ENCODE measurements around the gene SLC22A8.
A peak's percentile ranks its signal among the peaks of the same experiment; 100 is the strongest.
"Not testable (repeated sequence)": the region's sequence is repeated elsewhere in the genome, so short reads cannot be mapped to it uniquely, and the experiment has no call there.

The SLC22A8 gene

GRCh38 chr11:62988276-62988675 lies 27.4 kb downstream of the SLC22A8 start:
- no peak for DNase-seq (ENCODE audit: low read depth in 2 of 2)

DNA sequence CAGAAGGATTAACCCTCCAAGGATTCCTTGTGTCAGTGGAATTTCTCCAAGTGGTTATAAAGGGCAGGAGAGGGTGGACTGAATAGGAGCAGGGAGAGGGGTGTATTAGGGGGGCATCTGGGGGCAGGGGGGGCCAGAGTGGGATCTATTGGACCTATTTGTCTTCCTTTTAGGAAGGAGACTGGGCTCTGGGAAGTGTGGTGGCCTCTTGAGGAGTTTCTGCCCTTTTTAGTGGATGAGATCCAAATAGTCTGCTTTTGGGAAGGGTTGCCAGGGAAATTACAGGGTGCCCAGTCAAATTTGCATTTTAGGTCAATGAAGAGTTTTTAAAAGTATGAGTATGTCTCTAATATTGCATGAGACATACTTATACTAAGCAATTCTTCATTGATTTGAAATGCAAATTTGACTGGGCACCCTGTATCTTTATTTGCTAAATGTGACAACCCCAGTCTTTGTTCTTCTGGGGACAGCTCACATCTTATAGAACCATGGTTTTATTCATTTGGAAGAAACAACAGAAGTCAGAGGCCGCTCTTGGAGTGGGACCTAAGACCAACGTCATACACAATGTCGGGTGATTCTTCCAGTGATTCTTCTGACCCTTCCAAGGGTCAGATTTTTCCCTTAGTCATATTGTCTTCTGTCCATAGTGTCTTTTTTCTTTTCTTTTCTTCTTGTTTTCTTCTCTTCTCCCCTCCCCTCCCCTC lies 30.4 kb downstream of the SLC22A8 start:
- no peak for DNase-seq (ENCODE audit: low read depth in 2 of 2)

DNA sequence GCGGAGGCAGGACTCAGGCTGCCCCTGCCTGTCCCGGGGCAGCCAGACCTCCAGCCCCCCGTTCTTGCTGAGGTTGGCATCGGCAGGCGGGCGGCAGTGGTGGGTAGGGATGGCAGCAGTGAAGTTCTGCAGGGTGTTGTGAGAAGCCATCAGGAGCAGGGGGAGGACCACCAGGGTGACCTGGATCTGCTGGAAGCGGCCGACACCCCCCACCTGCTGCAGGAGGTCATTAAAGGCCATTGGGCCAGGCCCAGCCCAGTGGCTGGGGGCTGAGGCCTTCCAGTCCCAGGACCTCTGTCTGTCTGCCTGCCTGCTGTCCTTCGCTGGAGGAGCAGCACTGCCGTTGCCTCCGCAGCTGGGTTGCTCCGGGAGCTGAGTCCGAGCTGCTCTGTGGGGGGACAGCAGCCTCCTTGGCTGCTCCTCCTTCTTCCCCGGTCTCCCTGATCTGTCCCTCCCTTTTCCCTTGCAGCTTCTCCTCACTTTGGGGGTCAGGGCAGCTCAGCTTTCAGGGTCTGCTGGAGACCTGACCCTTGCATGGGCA lies 31.1 kb downstream of the SLC22A8 start, which contains the start of gene SLC22A6:
SLC22A6 (minus strand) TSS at position 517 of the 541 bp plus-strand sequence; CDS start at position 240, 277 bp downstream.
- DNase-seq (ENCODE audit: low read depth in 2 of 2), result no peak

DNA sequence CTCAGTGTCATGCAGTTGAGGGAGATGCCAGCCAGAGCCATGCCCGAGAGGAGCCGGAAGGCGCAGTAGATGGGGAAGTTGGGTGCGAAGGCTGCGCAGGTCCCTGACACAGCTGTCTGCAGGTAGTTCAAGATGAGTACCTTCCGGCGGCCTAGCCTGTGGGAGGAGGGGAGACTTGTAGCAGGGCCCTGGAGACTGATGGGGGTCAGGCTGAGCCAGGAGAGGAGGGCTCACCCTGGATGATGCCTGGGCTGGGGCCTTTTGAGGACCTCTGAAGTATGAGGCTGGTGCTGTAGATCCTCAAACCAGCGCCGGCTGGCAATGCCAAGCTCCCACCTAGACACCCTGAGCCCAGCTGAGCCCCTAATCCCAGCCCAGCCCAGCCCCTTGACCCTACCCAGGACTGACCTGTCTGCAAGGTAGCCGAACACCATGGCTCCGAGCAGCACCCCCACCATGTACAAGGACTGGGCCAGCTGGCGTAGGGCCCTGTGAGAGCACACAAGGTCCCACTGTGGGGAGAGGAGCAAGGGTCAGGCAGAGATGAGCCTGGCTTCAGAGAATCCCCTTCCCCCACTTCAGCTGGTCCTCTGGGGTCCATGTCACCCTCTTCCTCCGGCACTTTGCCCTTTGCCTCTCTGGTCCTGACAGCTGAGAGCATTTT lies 32.0 kb downstream of the SLC22A8 start:
- DNase-seq (ENCODE audit: low read depth in 2 of 2), result no peak

- no peak for DNase-seq (ENCODE audit: low read depth in 2 of 2)
Observed at GRCh38 chr11:62981743-62982142, 33.9 kb downstream of the SLC22A8 start.

- no peak for DNase-seq (ENCODE audit: low read depth in 2 of 2)
Observed at GRCh38 chr11:62980133-62980760, 35.4 kb downstream of the SLC22A8 start.

DNA sequence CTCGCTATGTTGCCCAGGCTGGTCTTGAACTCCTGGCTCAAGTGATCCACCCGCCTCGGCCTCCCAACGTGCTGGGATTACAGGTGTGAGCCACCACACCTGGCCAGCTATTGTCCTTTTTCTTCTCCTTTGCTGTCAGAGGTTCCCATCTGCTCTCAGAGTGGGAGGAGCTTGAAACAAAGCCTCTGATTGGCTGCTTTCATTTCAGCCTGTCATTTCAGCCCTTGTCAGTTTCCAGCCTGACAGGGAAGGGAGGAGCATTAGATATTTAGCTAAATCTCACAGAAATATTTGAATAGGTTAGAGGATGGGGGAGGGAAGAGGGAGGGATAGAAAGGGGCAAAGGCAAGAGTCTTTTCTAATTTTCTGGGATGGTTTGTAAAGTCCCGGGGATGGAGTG lies 39.5 kb downstream of the SLC22A8 start:
- DNase-seq (ENCODE audit: low read depth in 2 of 2), result no peak

GRCh38 chr11:62974848-62975522 lies 40.7 kb downstream of the SLC22A8 start:
- no peak for DNase-seq (ENCODE audit: low read depth in 2 of 2)

DNA sequence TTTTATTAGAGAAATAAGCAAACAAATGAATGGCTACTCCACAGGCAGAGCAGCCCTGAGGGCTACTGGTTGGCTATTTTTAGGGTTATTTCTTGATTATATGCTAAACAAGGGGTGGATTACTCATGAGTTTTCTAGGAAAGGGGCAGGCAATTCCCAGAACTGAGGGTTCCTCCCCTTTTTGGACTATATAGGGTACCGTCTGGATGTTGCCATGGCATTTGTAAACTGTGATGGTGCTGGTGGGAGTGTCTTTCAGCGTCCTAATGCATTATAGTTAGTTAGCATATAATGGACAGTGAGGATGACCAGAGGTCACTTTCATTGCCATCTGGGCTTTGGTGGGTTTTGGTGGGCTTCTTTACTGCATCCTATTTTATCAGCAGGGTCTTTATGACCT lies 50.1 kb downstream of the SLC22A8 start:
- no peak for DNase-seq (ENCODE audit: low read depth in 2 of 2)

- no peak for DNase-seq (ENCODE audit: low read depth in 2 of 2)
Observed at GRCh38 chr11:62962391-62962790, 53.2 kb downstream of the SLC22A8 start.

GRCh38 chr11:62961017-62961570 lies 54.5 kb downstream of the SLC22A8 start:
- no peak for DNase-seq (ENCODE audit: low read depth in 2 of 2)

- DNase-seq (ENCODE audit: low read depth in 2 of 2), result no peak
Observed at GRCh38 chr11:62959422-62959980, 56.1 kb downstream of the SLC22A8 start.

- peak; percentile 9 to 15 for DNase-seq (ENCODE audit: low read depth in 2 of 2)
Observed at GRCh38 chr11:62958547-62959421, 56.9 kb downstream of the SLC22A8 start.

GRCh38 chr11:62957147-62957546 lies 58.5 kb downstream of the SLC22A8 start:
- no peak for DNase-seq (ENCODE audit: low read depth in 2 of 2)

DNA sequence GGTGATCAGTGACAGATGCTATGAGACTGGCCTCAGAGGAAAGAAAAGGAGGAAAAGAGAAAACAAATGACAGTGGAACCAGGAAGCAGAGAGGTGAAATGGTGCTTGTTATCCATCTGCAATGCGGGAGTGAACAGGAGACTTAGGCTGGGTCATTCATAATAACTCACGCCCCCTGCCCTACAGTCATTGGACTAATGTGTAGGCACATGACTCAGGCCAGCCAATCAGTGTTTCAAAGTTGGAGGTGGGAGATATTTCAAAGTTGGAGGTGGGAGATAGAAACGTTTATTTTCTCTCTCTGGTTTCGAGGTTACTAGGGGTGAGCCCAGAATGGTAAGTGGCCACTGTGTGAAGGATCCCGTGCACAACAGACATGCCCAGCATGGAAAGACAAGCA lies 61.2 kb downstream of the SLC22A8 start:
- no peak for DNase-seq (ENCODE audit: low read depth in 2 of 2)

DNA sequence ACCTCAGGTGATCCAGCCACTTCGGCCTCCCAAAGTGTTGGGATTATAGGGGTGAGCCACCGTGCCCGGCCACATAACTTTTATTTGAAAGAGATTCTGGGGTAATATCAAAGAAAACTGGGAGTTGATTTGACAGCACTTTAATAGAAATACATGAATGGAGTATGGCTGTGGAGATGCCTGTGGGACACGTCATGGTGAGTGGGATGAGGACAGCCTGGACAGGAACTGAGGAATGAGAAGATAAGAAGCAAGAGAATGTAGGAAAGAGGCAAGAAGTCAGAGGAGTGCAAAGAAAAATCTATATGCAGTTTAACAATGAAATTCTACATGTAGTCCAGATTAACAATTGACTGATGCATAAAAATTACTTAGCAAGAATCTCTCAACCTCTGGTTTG lies 61.8 kb downstream of the SLC22A8 start:
- no peak for DNase-seq (ENCODE audit: low read depth in 2 of 2)

DNA sequence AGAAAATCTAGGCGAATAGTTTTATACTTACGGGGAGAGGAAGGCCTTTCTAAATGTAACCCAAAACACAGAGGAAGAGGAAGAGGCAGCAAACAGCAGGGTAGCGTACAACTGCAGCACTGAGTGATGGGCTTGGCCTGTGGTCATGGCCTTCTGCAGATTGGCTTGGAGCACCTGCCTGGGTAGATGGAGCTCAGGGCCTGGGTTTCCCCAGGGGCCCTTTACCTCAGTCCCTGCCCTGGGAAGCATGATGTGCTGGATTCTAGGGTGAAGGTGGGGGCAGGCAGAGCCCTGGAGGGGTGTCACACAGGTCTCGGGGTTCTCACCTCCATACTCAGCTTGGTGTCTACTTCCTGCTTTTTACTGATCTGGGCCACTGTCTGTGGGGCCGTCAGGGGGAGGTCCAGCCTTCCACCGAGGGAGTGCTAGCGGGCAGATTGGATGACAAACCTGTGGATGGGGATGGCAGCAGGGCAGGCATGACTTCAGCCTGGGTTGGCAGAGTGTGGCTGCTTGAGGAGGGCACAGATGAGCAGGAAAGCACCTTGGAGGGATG lies 66.8 kb downstream of the SLC22A8 start:
- DNase-seq (ENCODE audit: low read depth in 2 of 2), result no peak

DNA sequence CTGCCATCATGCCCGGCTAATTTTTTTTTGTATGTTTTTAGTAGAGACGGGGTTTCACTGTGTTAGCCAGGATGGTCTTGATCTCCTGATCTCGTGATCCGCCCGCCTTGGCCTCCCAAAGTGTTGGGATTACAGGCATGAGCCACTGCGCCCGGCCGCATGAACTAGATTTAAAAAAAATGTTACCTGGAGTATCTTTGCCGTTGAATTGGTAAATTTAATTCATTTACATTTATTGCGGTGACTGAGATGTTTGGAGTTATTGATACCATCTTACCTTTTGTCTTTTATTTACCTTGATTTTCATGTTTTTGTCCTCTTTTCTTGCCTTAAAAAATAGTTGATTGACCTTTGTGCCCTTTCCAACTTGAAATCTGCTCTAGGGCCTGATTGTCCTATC lies 70.1 kb downstream of the SLC22A8 start:
- DNase-seq (ENCODE audit: low read depth in 2 of 2), result not testable (repeated sequence)
